Activated CD8-positive, alpha-beta T cell treated with anti-CD3 and anti-CD28 coated beads for 36 hours (primary cell): Measurements from ENCODE around the gene FAM78A. TPM values are rescaled to one million over a fixed set of nuclear protein-coding genes. Genes with fewer than 3 reads are reported as not detected.
A peak's percentile ranks its signal among the peaks of the same experiment; 100 is the strongest.

Experiments
- ATAC-seq: fragments of 200-7000 bp; cut with Tn5 transposase; one replicate; pipeline ENCODE4 v1.10.0; 2021; ENCODE audit warnings: mild to moderate bottlenecking, moderate library complexity
- CTCF ChIA-PET: fragments of 350-600 bp; sonication (Branson Sonifier 250); formaldehyde crosslinking; loops from one replicate; lab custom pipeline; 2021; ENCODE audit warnings: antibody characterized with exemption; lab: Charles Lee
- POLR2A ChIA-PET: fragments of 350-600 bp; sonication (Branson Sonifier 250); formaldehyde crosslinking; loops from one replicate; lab custom pipeline; 2021; ENCODE audit warnings: antibody characterized with exemption; lab: Charles Lee
- DNase-seq: peaks from one replicate; pipeline ENCODE4 v3.0.0-alpha.2; 2020
- H3K27ac Mint-ChIP-seq: one replicate; pipeline ENCODE4 v1.8.0; 2021; ENCODE audit warnings: mild to moderate bottlenecking, mixed read lengths
- H3K27me3 Mint-ChIP-seq: one replicate; pipeline ENCODE4 v1.8.0; 2021; ENCODE audit warnings: mixed read lengths
- H3K36me3 Mint-ChIP-seq: one replicate; pipeline ENCODE4 v1.8.0; 2021; ENCODE audit warnings: low read depth, mixed read lengths
- H3K4me1 Mint-ChIP-seq: one replicate; pipeline ENCODE4 v1.8.0; 2021; ENCODE audit warnings: low read depth, mixed read lengths
- H3K4me3 Mint-ChIP-seq: one replicate; pipeline ENCODE4 v1.8.0; 2021; ENCODE audit warnings: mild to moderate bottlenecking, moderate library complexity, mixed read lengths
- H3K9me3 Mint-ChIP-seq: one replicate; pipeline ENCODE4 v1.8.0; 2021; ENCODE audit warnings: mixed read lengths
- intact Hi-C: fragments of 100-400 bp; cut with micrococcal nuclease; formaldehyde crosslinking; loops from one replicate; pipeline ENCODE4 v1.10.0; 2022
- total RNA-seq, 2 experiments: library from RNA; stranded (reverse); gene quantifications; one replicate each; pipeline ENCODE4 v1.2.3, GENCODE V29; 2021
- TF ChIP-seq, protein P1 (sequence below): fragments of 200-600 bp; IDR thresholded peaks from one replicate; pipeline ENCODE4 v1.8.0; 2022; ENCODE audit warnings: antibody characterized with exemption, mild to moderate bottlenecking

FAM78A gene
- total RNA-seq, 2 experiments from 2014 or later: 36.2 to 39.8 TPM

DNA sequence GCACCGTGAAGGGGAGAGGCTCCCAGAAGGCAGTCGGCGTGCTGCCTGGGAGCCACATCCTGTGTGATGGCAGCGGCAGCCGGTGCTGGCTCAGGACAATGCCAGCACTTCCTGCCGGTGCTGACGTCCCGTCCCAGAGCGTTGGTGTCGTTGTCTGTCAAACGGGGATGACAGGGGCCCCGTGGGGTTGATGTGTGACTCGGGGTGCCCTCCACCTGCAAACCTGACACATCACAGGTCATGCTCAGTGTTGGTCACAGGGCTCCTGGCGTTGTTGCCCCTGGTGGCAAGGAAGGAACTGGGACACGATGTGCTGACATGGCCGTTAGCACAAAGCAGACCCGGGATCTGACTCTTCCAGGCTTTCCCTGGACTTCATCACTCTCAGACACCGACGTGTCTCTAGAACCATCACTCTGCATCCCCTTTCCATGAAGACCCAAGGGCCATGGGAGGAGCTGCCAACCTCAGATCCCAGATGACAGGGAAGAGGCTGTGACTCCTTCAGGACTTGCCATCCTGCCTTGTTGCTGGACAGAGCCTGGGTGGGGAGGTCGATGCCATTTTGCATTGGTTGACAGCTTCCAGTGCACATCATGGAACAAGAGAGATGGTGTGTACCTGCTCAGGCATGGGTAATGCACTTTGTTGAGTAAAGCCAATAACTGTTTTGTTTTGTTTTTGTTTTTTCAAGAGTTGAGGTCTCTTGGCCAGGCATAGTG lies 34.7 kb upstream of the FAM78A start:
- H3K4me1 Mint-ChIP-seq: peaks cover 10% of the 10 kb centered on the region
- CTCF ChIA-PET: interaction anchor here (1.1 to 2.6 kb wide), 3 partner anchors 13 to 95 kb away, joined by 3 to 9 read pairs (median 4); no protein-coding TSS in a partner anchor
- DNase-seq (peak; percentile 88), ATAC-seq (peak; percentile 98)
- no peaks in the 10 kb centered on the region for H3K36me3 Mint-ChIP-seq
- no peaks in the 10 kb centered on the region for H3K27me3 Mint-ChIP-seq
- POLR2A ChIA-PET: interaction anchor here (0.6 to 0.7 kb wide), 2 partner anchors 55 to 1354 kb away, joined by 3 read pairs; no protein-coding TSS in a partner anchor
- TF ChIP-seq, protein P1, sequence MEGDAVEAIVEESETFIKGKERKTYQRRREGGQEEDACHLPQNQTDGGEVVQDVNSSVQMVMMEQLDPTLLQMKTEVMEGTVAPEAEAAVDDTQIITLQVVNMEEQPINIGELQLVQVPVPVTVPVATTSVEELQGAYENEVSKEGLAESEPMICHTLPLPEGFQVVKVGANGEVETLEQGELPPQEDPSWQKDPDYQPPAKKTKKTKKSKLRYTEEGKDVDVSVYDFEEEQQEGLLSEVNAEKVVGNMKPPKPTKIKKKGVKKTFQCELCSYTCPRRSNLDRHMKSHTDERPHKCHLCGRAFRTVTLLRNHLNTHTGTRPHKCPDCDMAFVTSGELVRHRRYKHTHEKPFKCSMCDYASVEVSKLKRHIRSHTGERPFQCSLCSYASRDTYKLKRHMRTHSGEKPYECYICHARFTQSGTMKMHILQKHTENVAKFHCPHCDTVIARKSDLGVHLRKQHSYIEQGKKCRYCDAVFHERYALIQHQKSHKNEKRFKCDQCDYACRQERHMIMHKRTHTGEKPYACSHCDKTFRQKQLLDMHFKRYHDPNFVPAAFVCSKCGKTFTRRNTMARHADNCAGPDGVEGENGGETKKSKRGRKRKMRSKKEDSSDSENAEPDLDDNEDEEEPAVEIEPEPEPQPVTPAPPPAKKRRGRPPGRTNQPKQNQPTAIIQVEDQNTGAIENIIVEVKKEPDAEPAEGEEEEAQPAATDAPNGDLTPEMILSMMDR: no peak
- peak overlapping the region; percentile 31 for H3K4me3 Mint-ChIP-seq
- intact Hi-C loops: no loop called here
- H3K27ac Mint-ChIP-seq: peak overlapping the region; percentile 76
- no peaks in the 10 kb centered on the region for H3K9me3 Mint-ChIP-seq

DNA sequence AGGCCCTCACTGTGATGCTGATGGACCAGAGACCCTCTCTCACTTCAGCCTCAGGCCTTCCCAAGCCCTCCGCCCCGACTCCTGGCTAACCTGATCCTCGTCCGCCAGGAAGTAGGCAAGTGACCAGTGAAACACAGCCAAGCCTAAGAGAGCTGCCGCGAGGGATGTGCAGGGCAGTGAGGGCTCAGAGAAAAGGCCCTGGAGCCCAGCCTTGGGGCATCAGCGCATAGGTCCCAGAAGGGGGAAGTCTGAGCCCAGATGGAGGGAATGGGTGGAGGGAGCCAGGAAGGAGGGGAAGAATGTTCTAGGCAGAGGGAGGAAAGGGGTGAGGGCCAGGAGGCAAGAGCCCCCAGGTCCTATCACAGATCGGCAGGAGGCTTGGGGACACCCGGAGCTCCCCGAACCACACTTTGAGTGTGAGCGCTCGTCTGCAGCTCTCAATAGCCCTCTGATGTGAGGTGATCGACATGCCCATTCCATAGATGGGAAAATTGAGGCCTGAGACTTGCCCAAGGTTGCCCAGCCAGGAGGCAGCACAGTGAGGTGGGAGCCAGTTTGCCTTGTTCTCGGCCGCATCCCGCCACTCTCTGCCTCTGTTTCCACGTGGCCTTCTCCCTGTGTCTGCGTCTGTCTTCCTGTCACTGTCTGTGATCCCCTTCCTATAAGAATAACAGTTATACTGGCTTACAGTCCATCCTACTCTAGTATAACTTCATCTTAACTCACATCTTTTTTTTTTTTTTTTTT lies 33.4 kb upstream of the FAM78A start:
- Mint-ChIP-seq H3K36me3 (no peaks in the 10 kb centered on the region), H3K9me3 (no peaks in the 10 kb centered on the region), H3K4me1 (peaks cover 10% of the 10 kb centered on the region), H3K4me3 (no peak overlapping the region), H3K27ac (no peak overlapping the region), H3K27me3 (no peaks in the 10 kb centered on the region)
- ChIA-PET POLR2A (no interaction called here), CTCF (interaction anchor here (1.1 to 2.6 kb wide), 3 partner anchors 11 to 94 kb away, joined by 3 to 9 read pairs (median 4); no protein-coding TSS in a partner anchor)
- DNase-seq (no peak), ATAC-seq (no peak)
- TF ChIP-seq, protein P1: no peak
- intact Hi-C loops: no loop called here

DNA sequence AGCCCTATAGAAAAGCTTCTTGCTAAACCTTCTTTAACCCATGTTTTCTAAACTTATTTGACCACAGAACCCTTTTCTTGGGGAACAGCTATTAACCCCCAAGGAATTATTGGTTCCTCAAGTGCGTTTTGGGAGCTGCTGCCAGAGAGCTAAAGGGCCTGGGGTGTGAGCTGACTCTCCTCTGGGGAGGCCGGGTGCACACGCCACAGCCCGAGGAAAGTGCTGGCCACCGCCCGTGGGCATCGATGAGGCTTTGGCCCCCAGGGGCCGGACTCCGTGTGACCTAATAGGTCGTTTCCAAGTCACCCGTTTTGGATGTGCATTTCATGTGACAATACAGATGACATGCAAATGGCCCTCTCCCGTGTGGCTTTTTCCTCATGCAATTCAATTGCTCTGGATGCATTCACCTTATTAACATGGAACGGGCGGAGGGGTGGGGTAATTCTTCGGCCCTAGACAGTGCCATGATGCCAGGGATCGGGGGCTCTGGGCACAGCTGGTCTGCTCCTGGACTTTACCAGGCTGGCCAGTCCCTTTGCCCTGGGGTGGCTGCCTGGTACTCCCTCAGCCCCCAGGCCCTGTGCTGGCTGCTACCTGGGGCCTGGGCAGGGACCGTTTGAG lies 32.7 kb upstream of the FAM78A start:
- Mint-ChIP-seq H3K4me3 (no peak overlapping the region), H3K27ac (no peak overlapping the region), H3K9me3 (no peaks in the 10 kb centered on the region), H3K36me3 (no peaks in the 10 kb centered on the region), H3K27me3 (no peaks in the 10 kb centered on the region), H3K4me1 (peaks cover 10% of the 10 kb centered on the region)
- CTCF ChIA-PET: interaction anchor here (1.9 kb wide), 1 partner anchor 27 kb away, joined by 7 read pairs; no protein-coding TSS in a partner anchor
- DNase-seq: no peak
- POLR2A ChIA-PET: interaction anchor here (0.6 to 1.2 kb wide), 2 partner anchors 25 to 122 kb away, joined by 3 to 4 read pairs; no protein-coding TSS in a partner anchor
- no peak for ATAC-seq
- TF ChIP-seq, protein P1: no peak
- intact Hi-C loops: no loop called here

DNA sequence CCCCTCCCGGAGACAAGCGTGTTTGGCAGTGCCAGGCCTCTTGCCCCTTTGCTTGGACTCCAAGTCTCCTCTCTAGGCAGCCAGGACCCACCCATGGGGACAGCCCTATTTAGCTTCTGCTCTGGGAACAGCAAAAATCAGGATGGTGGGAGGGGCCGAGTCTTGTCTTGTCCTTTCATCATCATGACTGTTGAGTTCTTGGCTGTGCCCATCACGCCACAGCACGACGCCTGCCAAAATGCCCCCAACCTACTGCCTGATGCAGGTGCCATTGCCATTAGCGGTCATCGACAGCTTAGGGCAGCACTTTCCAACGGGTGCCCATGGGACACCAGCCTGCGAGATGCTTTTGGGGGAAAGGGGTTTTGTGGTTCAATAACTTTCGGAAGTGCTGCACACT lies 32.1 kb upstream of the FAM78A start:
- CTCF ChIA-PET: interaction anchor here (1.9 kb wide), 1 partner anchor 28 kb away, joined by 7 read pairs; no protein-coding TSS in a partner anchor
- no peaks in the 10 kb centered on the region for H3K9me3 Mint-ChIP-seq
- no peak for ATAC-seq
- no peak for DNase-seq
- intact Hi-C loops: no loop called here
- no peaks in the 10 kb centered on the region for H3K36me3 Mint-ChIP-seq
- H3K27ac Mint-ChIP-seq: no peak overlapping the region
- POLR2A ChIA-PET: interaction anchor here (0.6 to 1.2 kb wide), 2 partner anchors 26 to 122 kb away, joined by 3 to 4 read pairs; no protein-coding TSS in a partner anchor
- TF ChIP-seq, protein P1: no peak
- H3K4me1 Mint-ChIP-seq: peaks cover 10% of the 10 kb centered on the region
- H3K4me3 Mint-ChIP-seq: no peak overlapping the region
- no peaks in the 10 kb centered on the region for H3K27me3 Mint-ChIP-seq
